WTC11 (cell line): ENCODE data around the gene NELL1.

ENCODE experiments used
- ATF3 ChIP-seq: sonication (generic); formaldehyde crosslinking; conservative IDR thresholded peaks from 2 replicates; pipeline ENCODE4 v1.8.1; 2022; ENCODE audit warnings: mild to moderate bottlenecking, missing genetic modification reagents
- CTCF ChIP-seq: fragments of 200-600 bp; IDR thresholded peaks from 2 replicates; pipeline ENCODE4 v1.8.0; 2022; ENCODE audit warnings: antibody characterized with exemption
- HMGA2 ChIP-seq: fragments of 250-450 bp; sonication (Bioruptor Pico); IDR thresholded peaks from 2 replicates; pipeline ENCODE4 v1.4.0; 2021; ENCODE audit warnings: mild to moderate bottlenecking, moderate library complexity
- HMGXB4 ChIP-seq: sonication (generic); formaldehyde crosslinking; IDR thresholded peaks from 2 replicates; pipeline ENCODE4 v1.8.1; 2023; ENCODE audit warnings: mild to moderate bottlenecking, moderate library complexity, missing genetic modification reagents
- JAZF1 ChIP-seq: fragments of 250-450 bp; sonication (Bioruptor Pico); IDR thresholded peaks from 2 replicates; pipeline ENCODE4 v1.9.0; 2021; ENCODE audit warnings: moderate library complexity, mild to moderate bottlenecking, inconsistent platforms
- KAT7 ChIP-seq: sonication (generic); formaldehyde crosslinking; IDR thresholded peaks from 2 replicates; pipeline ENCODE4 v1.8.1; 2023; ENCODE audit warnings: missing genetic modification reagents, mild to moderate bottlenecking, borderline replicate concordance
- SMAD3 ChIP-seq: sonication (generic); formaldehyde crosslinking; IDR thresholded peaks from 2 replicates; pipeline ENCODE4 v1.8.0; 2022; ENCODE audit warnings: missing genetic modification reagents, mild to moderate bottlenecking, borderline replicate concordance
- USF1 ChIP-seq: sonication (generic); formaldehyde crosslinking; IDR thresholded peaks from 2 replicates; pipeline ENCODE4 v1.8.0; 2022; ENCODE audit warnings: mild to moderate bottlenecking, missing genetic modification reagents
- ZNF138 ChIP-seq: sonication (generic); formaldehyde crosslinking; conservative IDR thresholded peaks from 2 replicates; pipeline ENCODE4 v1.8.1; 2022; ENCODE audit warnings: mild to moderate bottlenecking, moderate library complexity, missing genetic modification reagents
- ZNF425 ChIP-seq: fragments of 250-450 bp; sonication (Bioruptor Pico); conservative IDR thresholded peaks from 2 replicates; pipeline ENCODE4 v1.9.0; 2021; ENCODE audit warnings: mild to moderate bottlenecking
- ZNF532 ChIP-seq: fragments of 250-450 bp; sonication (Bioruptor Pico); IDR thresholded peaks from 2 replicates; pipeline ENCODE4 v1.9.0; 2021; ENCODE audit warnings: mild to moderate bottlenecking, borderline replicate concordance

GRCh38 chr11:21142007-21142406 lies 472.6 kb downstream of the NELL1 start:
- no peak for TF ChIP-seq USF1 (CRISPR knock-in tag)
- no peak for TF ChIP-seq ZNF532 (CRISPR knock-in tag)
- TF ChIP-seq HMGXB4 (CRISPR knock-in tag), result no peak
- no peak for TF ChIP-seq CTCF
- no peak for TF ChIP-seq ZNF138 (CRISPR knock-in tag)
- no peak for TF ChIP-seq KAT7 (CRISPR knock-in tag)
- TF ChIP-seq ATF3 (CRISPR knock-in tag), result no peak
- TF ChIP-seq HMGA2 (CRISPR knock-in tag), result no peak
- no peak for TF ChIP-seq ZNF425
- no peak for TF ChIP-seq JAZF1
- no peak for TF ChIP-seq SMAD3 (CRISPR knock-in tag)
